A204.1 (cell line): ENCODE results near the gene NXN.
"Not testable (repeated sequence)": the region's sequence is repeated elsewhere in the genome, so short reads cannot be mapped to it uniquely, and the experiment has no call there.

Experiments
- FAIRE-seq: peaks from 2 replicates; lab custom pipeline; 2012; peaks lifted over from hg19 to GRCh38; lab: Jason Lieb, UNC

Gene NXN

GRCh38 chr17:917941-918740 lies 61.4 kb downstream of the NXN start:
- no peak for FAIRE-seq

- FAIRE-seq = no peak
These were observed 62.2 kb downstream of the NXN start for GRCh38 chr17:917391-917811.

DNA sequence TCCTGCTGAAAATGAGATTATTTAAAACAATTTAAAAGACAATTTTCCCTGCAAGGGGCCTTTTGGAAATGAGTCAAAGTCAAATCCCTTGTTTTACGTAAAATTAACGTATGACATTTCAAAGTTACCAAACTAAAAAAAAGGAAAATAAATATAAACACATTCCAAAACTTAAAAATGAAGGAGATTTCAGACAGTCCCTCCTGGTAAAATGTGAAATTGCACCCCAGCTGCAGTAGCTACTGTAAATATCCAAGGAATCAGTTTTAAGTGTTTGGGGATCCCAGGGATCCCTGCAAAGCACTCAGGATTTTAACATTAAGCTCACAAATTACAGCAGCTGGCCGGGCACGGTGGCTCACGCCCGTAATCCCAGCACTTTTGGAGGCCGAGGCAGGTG lies 63.3 kb downstream of the NXN start:
- FAIRE-seq = no peak

- no peak for FAIRE-seq
These were observed 63.9 kb downstream of the NXN start for GRCh38 chr17:915538-916201.

GRCh38 chr17:914561-914960 lies 65.0 kb downstream of the NXN start:
- FAIRE-seq = no peak

- no peak for FAIRE-seq
These were observed 66.4 kb downstream of the NXN start for GRCh38 chr17:913207-913606.

- no peak for FAIRE-seq
These were observed 69.8 kb downstream of the NXN start for GRCh38 chr17:909642-910323.

DNA sequence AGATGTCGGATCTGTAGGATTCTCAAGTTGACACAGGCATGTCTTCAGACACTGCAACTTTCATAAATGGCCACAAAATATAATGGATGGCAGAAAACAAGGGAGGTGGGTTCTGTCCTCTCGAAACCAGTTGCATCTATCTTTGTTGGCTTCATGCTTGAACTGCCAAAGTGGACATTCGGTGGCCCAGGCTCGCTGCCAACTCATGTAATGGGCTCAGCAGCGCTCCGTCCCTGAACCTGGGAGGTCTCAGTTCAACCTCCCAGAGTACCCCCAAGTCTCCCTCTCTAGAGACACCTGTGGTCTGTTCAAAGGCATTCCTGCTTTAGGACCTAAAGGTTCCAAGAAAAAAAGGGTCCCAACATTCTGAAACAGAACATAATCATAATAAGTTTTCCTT lies 71.9 kb downstream of the NXN start:
- FAIRE-seq = no peak

GRCh38 chr17:905708-906107 lies 73.9 kb downstream of the NXN start:
- not testable (repeated sequence) for FAIRE-seq

DNA sequence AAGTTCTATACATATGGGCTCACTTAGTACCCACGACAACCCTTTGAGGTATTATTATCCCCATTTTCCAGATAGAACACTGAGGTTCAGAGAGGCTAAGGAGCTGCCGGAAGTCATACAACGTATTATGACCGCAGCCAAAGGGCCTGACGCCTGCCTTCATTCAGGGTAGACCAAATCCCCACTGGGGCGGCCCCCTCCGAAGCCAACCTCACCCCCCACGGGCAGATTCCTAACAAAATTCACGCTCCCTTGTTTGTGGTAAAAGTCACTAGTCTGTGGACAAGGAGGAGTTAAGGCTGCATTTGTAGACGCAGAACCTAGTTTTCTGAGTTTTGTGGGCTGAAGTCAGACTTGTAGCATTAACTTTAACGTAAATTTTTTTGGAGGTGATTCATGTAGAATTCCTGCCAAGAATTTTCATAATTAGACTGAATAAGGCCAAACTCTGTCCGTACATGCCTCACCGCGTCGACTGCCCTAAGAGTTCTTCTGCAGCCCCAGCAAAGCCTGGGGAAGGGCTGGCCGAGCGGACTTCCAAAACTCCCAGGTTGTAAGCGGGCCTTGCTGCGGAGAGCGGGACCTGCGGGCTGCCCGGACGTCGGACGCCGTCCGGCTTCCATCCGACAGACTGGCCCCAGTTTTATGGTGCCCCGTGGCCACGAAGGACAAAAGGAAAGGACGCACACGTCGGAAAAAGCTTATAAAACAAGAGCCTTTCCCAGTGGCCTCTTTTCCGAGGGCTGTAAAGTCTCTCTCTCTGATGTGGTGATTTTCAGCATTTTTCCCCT lies 75.7 kb downstream of the NXN start:
- no peak for FAIRE-seq

- FAIRE-seq = no peak
These were observed 77.1 kb downstream of the NXN start for GRCh38 chr17:902463-902862.

DNA sequence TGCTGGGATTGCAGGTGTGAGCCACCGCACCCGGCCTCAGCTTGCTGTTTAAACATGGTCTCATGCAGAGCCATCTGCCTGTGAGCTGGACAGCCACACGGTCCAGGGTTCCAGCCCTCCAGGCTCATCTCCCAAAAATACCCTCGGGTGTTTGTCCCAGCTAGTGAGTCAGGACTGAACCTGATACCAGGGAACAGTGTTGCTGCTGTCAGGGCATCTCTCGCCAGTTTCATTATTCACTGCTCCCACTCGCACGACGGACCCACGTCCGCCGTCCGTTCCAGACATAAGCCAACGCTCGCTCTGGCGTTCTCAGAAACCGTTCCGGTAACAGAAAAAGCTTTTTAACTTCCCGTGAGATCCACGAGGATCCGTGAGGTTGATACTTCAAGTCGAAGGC lies 77.6 kb downstream of the NXN start:
- FAIRE-seq = no peak

GRCh38 chr17:901191-901950 lies 78.2 kb downstream of the NXN start:
- FAIRE-seq = no peak

- FAIRE-seq = no peak
These were observed 79.1 kb downstream of the NXN start for GRCh38 chr17:900336-900934.

- FAIRE-seq = no peak
These were observed 81.5 kb downstream of the NXN start for GRCh38 chr17:897970-898619.

DNA sequence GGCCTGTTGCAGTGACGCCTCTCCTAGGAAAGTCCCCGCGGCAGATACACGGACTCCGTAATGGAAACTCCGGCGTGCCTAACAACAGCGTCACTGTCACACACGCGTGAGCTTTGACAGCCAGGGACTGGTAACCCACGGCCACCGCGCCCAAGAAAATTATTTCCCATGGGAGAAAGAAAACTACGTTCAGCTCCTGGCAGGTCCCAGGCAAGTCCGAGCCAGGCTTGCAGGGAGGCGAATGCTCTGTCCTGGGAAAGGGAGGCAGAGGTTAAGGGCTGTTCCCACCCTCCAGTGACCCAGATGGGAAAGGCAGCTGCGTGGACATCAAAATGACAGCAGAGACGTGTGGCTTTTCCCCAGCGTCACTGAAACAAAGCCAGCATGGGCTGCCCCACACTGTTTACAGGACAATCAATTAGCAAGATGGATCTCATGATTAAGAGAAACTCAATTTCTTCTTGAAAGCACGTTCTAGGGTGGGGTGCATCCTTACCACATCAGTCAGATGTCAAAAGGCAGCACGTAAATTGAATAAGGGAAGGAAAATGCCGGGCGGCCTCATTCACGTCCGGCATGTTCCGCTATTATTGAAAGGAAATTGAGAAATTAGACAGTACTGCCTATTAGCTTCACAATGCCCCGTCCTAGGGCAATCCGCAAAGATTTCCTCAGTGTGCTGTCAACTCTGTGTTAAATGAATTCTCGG lies 82.5 kb downstream of the NXN start:
- no peak for FAIRE-seq

GRCh38 chr17:896454-896853 lies 83.1 kb downstream of the NXN start:
- FAIRE-seq = no peak

GRCh38 chr17:892958-893357 lies 86.6 kb downstream of the NXN start:
- no peak for FAIRE-seq

DNA sequence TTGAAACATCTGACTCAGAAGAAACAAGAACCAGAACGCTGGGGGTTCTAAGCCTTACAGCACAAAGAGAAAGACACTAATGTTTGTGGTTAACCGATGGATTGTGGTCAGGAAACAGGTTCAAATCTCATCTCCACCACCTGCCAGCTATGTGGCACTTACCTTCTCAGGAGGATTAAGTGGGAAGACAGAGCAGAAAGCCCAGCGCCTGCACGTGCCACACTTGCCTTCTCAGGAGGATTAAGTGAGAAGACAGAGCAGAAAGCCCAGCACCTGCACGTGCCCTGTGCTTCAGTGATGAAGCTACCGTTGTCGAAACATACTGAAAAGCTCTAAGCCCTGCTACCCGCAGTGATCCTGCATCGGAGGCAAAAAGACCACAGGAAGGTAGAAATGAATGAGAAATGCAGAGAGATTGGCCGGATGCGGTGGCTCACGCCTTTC lies 90.6 kb downstream of the NXN start:
- FAIRE-seq = no peak

DNA sequence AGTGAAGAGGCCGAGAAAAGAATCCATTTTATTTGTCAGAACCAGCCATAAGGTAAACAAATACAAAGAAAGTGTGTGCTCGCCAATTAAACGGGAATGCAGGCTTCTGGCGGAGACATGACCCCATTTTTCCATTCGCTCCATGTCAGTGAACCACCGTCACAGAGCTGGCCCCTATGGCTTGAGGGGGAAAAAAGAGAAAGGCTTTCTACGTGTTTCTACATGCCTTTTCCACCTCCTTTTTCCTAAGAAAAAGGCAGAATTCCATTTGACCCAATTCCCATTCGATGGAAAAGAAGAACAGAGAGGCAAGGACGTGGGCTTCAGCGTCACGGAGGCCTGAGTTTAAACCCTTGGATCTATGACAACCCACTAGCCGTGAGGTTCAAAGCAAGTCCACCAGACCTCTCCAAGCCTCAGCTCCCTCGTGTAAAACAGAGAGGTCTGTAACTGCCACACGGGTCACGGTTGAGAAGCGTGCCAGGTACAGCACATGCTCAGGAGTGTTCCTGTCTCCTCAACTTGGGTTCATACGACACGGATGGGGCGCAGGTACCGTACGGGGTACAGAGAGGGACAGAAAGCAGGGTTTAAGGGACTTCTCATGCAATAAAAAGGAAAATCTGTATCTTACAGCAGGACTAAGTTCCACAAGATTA lies 91.9 kb downstream of the NXN start:
- FAIRE-seq = no peak
